ENCODE measurements around the gene CETN3.
"Not testable (repeated sequence)": the region's sequence is repeated elsewhere in the genome, so short reads cannot be mapped to it uniquely, and the experiment has no call there.

Gene CETN3

DNA sequence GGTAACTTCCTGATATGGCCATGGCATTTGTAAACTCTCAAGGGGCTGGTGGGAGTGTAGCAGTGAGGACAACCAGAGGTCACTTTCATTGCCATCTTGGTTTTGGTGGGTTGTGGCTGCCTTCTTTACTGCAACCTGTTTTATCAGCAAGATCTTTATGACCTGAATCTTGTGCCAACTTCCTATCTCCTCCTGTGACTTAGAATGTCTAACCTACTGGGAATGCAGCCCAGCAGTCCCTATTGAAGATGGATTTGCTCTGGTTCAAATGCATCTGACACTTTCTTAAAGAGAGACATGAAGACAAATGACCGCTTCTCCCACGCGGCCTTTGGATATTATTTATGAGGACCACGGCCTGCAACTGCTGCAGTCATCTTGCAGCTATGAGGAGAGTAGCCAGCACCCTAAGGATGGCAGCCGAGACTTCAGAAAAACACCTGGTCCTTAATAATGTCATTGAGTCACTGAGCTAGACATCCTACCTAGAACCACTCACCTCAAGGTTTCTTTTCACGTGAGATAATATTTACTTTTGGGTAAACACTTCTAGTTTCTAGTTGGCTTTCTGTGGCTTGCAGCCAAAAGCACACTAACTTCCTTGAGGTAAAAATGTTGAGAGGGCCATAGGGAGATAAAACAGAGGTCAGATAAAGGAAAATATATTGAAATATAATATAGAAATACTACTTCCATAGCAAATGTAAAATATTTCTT lies 28.2 kb downstream of the CETN3 start:
- no peak for DNase-seq

DNA sequence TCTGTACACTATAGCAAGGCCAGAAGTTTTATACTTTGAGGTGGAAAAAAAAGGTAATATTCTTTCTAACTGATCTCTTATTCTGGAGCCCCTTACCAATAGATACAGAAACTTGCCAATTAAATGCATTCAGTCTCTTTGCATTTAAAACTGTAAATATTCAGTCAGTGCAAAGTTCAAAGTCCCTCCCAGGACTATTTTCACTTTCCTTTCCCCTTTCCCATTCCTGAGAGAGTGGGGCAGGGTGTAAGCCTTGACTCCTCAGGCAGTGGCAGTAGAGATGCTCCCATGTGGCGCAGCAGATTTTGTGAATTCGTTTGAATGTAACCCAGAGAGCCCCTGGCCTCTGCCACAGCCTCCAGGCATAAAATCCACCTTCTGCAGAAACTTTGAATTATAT lies 29.9 kb downstream of the CETN3 start:
- no peak for DNase-seq

DNA sequence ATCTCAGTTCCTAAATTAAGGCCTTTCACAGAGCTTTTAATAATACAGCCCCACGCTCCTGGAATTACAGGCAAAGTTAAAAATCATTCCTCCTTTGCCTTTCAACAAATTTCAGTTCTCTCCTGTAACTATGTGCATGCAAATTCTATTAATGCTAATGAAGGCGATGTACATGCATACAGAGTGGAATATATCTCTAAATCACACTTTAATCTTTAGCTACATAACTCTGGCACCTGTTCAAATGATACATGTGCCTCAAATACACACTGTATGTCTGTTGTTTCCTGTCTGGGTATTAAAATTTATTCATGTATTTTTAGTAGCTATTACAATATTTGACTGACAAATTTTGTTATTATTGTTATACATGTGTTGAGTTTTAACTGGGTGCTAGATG lies 30.8 kb downstream of the CETN3 start:
- DNase-seq: no peak

DNA sequence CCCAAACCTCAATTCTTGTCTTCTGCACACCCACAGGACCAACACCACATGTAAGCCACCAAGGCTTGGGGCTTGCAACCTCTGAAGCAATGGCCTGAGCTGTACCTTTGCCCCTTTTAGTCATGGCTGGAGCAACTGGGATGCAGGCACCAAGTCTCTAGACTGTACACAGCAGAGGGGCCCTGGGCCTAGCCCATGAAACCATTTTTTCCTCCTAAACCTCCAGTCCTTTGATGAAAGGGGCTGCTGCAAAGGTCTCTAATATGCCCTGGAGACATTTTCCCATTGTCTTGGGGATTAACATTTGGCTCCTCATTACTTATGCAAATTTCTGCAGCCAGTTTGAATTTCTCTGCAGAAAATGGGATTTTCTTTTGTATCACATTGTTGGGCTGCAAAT lies 38.3 kb downstream of the CETN3 start:
- DNase-seq: not testable (repeated sequence)

DNA sequence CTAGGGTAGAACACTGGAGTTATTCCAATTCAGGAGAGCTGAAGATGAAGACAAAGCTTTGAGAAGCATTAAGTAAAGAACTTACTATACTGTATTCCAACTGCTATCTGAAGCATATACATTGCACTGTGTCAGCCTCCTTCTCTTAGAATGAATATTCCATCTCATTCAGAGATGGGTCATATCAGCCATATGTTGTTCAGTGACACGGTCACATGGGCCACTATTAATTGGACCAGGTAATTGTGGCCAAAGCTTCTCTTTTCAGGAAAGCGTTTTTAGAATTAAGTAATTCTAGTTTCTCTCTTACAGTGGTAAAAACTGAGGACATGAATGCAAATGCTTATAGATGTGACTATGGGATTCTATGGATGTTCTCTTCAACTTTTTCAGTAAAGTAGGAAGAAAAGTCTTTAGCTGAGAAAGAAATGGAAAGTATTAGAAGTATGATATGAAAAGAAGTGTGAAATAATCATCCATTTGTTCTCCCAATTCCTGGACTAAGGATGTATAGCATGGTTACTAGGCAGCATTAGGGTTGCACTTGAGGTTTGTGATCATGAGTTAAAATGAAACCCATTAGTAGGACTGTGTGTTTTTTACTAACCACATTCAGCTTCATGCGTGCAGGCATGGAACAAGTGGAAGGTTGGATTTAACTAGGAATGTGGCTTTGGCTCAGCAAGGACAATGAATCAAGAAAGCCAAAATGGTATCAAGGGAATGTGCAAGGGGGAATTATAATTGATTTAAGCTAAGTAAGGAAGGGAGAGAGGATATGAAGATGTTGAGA lies 40.9 kb downstream of the CETN3 start:
- DNase-seq: no peak

DNA sequence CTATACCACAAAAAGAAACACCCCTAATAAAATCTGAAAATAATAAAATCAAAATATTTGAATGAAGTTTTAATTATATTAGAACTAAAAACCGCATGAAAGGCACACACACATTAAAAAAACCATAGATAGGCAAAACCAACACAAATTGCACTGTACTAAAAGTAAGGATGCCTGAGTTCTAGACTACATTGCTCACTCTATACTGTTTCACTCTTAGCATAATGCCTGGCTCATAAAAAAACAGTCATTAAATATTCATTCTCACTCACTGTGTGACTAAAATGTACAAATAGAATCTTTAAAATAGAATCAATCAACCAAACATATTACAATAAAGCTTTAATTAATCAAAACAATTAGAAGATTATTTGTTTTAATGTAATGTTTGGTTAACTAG lies 41.7 kb downstream of the CETN3 start:
- DNase-seq: no peak

GRCh38 chr5:90366948-90367347 lies 42.6 kb downstream of the CETN3 start:
- DNase-seq: no peak

- no peak for DNase-seq
Measured at GRCh38 chr5:90365328-90365727, 44.2 kb downstream of the CETN3 start.

DNA sequence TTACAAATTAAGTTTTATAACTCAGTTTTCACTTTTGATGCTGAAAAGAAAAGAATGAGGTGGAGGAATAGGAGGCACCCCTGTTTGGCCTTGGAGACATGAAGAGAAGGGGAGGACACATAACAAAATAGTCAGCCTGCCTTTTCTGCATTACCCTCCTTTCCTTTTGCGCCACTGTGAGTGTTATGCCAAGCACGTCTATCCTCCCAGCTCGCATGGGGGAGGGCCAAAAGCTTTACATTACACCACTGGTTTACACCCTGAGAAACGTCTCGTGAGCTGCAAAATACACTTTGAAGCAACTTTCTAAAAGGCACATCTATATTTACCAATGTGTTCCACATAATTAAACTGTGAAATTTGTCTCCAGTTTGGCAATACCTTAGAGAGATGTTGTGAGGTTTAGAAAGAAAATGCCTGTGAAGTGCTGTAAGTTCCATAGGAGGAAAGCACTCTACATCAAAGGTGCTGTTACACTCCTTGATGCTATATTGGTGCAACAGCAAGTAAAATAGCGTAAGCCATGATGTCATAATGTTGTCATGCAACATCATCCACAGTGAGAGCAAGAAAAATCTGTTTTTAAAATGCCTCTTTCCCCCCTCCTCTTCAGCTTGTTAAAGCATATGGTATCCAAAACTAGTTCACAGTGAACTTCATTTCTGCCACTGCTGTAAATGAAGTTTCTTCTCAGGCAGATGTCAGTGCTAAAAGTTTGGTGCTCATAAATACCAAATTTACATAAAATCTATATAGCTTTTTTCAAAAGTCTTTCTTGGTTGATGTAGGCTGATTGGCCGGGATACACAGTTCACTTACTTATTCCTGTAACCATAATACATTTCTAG lies 50.3 kb downstream of the CETN3 start:
- DNase-seq: no peak

DNA sequence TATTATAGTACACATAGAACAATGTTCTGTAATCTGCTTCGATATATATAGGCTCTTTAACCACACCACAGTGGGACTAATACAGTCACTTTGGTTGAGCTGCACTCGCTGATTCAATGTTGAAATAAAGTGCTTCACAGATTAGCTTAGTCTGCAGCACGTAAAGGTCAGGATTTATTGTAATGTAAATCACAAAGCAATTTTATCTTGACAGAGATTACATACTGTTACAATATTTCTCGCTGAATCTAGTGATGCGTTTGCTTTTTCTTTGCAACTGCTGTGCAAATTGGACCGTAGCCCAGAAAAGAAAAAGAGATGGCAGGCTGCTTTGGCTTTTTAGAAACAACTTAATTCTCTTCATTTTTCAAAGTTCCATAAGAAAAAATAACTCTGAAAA lies 52.9 kb downstream of the CETN3 start:
- DNase-seq: no peak

GRCh38 chr5:90356176-90356575 lies 53.4 kb downstream of the CETN3 start:
- DNase-seq: no peak

DNA sequence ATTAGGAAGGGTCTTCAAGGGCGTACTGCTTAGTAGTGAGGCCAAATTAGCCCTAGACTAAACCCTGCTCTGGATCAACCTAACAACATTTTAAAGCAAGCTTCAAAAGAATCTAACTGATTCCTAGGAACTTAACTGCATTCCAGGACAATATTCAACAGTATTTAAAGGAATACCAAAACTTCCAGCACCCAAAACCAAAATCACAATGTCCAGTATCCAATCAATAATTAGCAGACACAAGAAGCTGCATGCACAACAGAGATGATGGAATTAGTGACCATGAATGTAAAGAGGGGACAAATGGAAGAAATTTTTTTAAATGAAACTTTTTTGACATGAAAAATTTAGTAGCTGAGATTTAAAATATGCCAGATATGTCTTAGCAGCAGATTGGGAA lies 53.9 kb downstream of the CETN3 start:
- no peak for DNase-seq

DNA sequence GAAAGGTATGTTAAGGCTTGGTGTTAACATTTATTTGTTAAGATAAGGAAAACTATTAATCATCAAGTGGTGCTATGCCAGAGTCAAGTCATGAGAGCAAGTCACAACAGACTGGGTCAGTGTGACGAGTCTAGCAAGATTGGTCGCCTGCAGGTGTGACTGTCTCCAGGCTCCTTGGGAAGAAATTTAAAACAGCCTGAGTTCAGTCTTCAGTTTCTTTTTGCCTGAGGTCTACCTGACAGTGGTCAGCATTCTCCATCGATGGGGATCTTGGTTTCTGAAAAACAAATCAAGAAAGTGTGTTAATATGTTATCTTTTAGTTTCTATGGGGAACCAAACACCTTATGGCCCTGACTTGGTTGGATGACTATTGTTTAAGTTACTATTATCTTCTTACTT lies 56.3 kb downstream of the CETN3 start:
- DNase-seq: no peak

DNA sequence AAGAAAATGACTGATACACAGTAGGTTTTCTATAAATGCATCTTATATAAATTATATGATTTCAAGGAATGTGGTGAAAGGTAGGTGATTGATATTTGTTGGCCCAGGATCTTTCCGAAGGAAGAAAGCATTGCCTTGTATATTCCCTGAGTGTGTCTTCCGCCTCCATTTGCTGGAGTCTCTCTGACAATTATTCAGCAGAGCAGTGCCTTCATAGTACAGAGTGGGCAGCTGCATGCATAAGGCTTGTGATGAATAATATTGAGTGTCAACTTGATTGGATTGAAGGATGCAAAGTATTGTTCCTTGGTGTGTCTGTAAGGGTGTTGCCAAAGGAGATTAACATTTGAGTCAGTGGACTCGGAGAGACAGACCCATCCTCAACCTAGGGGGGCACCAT lies 58.5 kb downstream of the CETN3 start:
- no peak for DNase-seq

DNA sequence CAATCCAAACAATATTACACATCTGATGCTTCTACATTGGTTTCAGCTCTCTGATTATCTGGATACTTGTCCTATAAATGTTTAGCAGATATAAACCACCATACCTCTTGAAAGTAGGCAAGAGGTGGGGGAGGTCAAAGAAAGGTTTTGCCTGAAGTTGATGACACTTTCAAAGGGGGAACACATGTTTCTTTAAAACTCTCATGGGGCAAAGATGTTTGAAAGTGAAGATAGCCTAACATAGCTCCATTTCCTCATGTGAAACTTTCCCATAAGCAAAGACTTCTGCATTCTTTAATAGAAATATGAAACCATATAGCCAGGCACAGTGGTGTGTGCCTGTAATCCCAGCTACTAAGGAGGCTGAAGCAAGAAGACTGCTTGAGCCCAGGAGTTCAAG lies 62.1 kb downstream of the CETN3 start:
- DNase-seq: no peak

GRCh38 chr5:90345684-90346083 lies 63.9 kb downstream of the CETN3 start:
- DNase-seq: no peak

- no peak for DNase-seq
Measured at GRCh38 chr5:90344689-90345088, 64.9 kb downstream of the CETN3 start.

DNA sequence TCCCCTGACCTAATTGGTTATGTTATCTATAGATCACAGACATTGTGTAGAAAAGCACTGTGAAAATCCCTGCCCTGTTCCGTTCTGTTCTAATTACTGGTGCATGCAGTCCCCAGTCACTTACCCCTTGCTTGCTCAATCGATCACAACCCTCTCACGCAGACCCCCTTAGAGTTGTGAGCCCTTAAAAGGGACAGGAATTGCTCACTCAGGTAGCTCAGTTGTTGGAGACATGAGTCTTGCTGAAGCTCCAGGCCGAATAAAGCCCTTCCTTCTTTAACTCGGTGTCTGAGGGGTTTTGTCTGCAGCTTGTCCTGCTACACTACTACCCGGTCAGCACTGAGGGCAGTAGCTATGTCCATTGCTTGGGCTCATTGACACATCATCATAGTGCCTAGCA lies 65.8 kb downstream of the CETN3 start:
- not testable (repeated sequence) for DNase-seq

DNA sequence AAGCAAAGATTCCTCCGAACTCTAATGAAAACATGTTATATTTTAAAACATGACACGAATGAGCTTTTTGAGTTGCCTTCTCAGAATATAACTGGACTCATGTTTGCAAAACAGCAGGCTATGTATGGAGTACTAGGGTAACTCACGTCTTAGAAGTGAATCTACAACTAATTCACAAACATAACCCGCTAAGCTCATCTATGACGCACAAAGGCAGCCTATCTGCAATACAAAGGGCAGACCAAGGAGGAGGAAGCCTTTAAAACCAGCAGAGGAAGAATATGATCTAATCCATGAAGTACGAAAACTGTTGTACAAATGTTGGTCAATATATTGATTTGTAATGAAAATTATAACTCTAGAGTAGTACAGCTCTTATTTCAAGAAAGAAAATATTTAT lies 67.0 kb downstream of the CETN3 start:
- DNase-seq: no peak

Data from CD4-positive, alpha-beta T cell treated with Interferon gamma for 1 hour (primary cell).